Neural cell (in vitro differentiated cells): Measurements from ENCODE around the gene MED27. TPM values are rescaled to one million over a fixed set of nuclear protein-coding genes. Genes with fewer than 3 reads are reported as not detected.

Experiments used
- H2AFZ ChIP-seq: fragments of 200-600, 300-800 bp; sonication (generic), shearing (Covaris generic); 2 replicates; pipeline ENCODE4 v1.6.0; 2014; ENCODE audit warnings: low read depth, mild to moderate bottlenecking, antibody characterized with exemption, low read length, moderate library complexity
- H3F3A ChIP-seq: fragments of 200-600 bp; shearing (Covaris generic); 2 replicates; pipeline ENCODE4 v1.6.1; 2016; ENCODE audit warnings: mild to moderate bottlenecking, moderate library complexity, mixed read lengths, antibody characterized with exemption, low read length; ENCODE audit not compliant: insufficient read depth, poor library complexity, severe bottlenecking
- H3K27ac ChIP-seq: fragments of 200-600, 300-800 bp; sonication (generic), shearing (Covaris generic); 2 replicates; pipeline ENCODE4 v1.5.1; 2014; ENCODE audit warnings: mild to moderate bottlenecking, low read length, moderate library complexity
- H3K27me3 ChIP-seq: fragments of 300-800, 200-600 bp; sonication (generic), shearing (Covaris generic); 2 replicates; pipeline ENCODE4 v1.6.0; 2014; ENCODE audit warnings: mild to moderate bottlenecking, low read depth, low read length, moderate library complexity; ENCODE audit not compliant: insufficient read depth
- H3K36me3 ChIP-seq: fragments of 300-800, 200-600 bp; sonication (generic), shearing (Covaris generic); 2 replicates; pipeline ENCODE4 v1.5.1; 2014; ENCODE audit warnings: mild to moderate bottlenecking, antibody characterized with exemption, low read length, moderate library complexity; ENCODE audit not compliant: insufficient read depth
- H3K4me2 ChIP-seq: fragments of 300-800, 200-600 bp; sonication (generic), shearing (Covaris generic); 2 replicates; pipeline ENCODE4 v1.6.0; 2014; ENCODE audit warnings: mild to moderate bottlenecking, low read length
- H3K4me3 ChIP-seq: fragments of 300-800, 200-600 bp; sonication (generic), shearing (Covaris generic); 2 replicates; pipeline ENCODE4 v1.5.1; 2014; ENCODE audit warnings: mild to moderate bottlenecking, low read length, moderate library complexity
- H3K79me2 ChIP-seq: fragments of 200-600 bp; shearing (Covaris generic); replicated peaks from 2 replicates; pipeline ENCODE4 v1.6.0; 2014; ENCODE audit warnings: mild to moderate bottlenecking, low read length, moderate library complexity; ENCODE audit not compliant: insufficient read depth
- H3K9ac ChIP-seq: fragments of 300-800, 200-600 bp; sonication (generic), shearing (Covaris generic); 2 replicates; pipeline ENCODE4 v1.6.1; 2016; ENCODE audit warnings: mild to moderate bottlenecking, low read length, mixed read lengths
- H3K9me2 ChIP-seq: fragments of 200-600 bp; shearing (Covaris generic); 2 replicates; pipeline ENCODE4 v1.6.1; 2016; ENCODE audit warnings: mild to moderate bottlenecking, low read length, mixed read lengths; ENCODE audit not compliant: insufficient read depth
- H3K9me3 ChIP-seq: fragments of 200-600, 300-800 bp; sonication (generic), shearing (Covaris generic); 2 replicates; pipeline ENCODE4 v1.6.1; 2016; ENCODE audit warnings: mild to moderate bottlenecking, mixed run types, low read length, moderate library complexity, mixed read lengths
- H4K20me1 ChIP-seq: fragments of 200-600 bp; shearing (Covaris generic); 2 replicates; pipeline ENCODE4 v1.6.1; 2016; ENCODE audit warnings: mild to moderate bottlenecking, mixed run types; ENCODE audit not compliant: insufficient read depth
- EP300 ChIP-seq: fragments of 450-650 bp; conservative IDR thresholded peaks from 2 replicates; pipeline ENCODE4 v1.6.1; 2014; ENCODE audit warnings: antibody characterized with exemption, mild to moderate bottlenecking, moderate library complexity; ENCODE audit not compliant: poor library complexity, severe bottlenecking
- EZH2 ChIP-seq: fragments of 200-600, 300-800 bp; shearing (Covaris generic), sonication (generic); IDR thresholded peaks from 2 replicates; pipeline ENCODE4 v1.6.1; 2014; ENCODE audit warnings: antibody characterized with exemption, low read length, borderline replicate concordance, mild to moderate bottlenecking; ENCODE audit not compliant: insufficient read depth, poor library complexity, severe bottlenecking
- MXI1 ChIP-seq: fragments of 450-650 bp; conservative IDR thresholded peaks from 2 replicates; pipeline ENCODE4 v1.6.1; 2014; ENCODE audit warnings: antibody characterized with exemption, mild to moderate bottlenecking; ENCODE audit not compliant: poor library complexity, severe bottlenecking
- POLR2AphosphoS5 ChIP-seq: IDR thresholded peaks from 2 replicates; pipeline ENCODE4 v1.6.1; 2012
- RAD21 ChIP-seq: fragments of 450-650 bp; conservative IDR thresholded peaks from 2 replicates; pipeline ENCODE4 v1.6.1; 2014; ENCODE audit warnings: antibody characterized with exemption, mild to moderate bottlenecking, moderate library complexity
- SMC3 ChIP-seq: fragments of 450-650 bp; conservative IDR thresholded peaks from 2 replicates; pipeline ENCODE4 v1.6.1; 2014; ENCODE audit warnings: antibody characterized with exemption, mild to moderate bottlenecking, moderate library complexity; ENCODE audit not compliant: poor library complexity
- TAF1 ChIP-seq: IDR thresholded peaks from 2 replicates; pipeline ENCODE4 v1.6.1; 2012; ENCODE audit warnings: low read depth
- polyA plus RNA-seq: library from polyadenylated mRNA; depleted of rRNA; stranded (reverse); fragments of >200 nt; gene quantifications from 2 replicates; pipeline ENCODE4 v1.2.3, GENCODE V29; 2014
- TF ChIP-seq, protein P1 (sequence below): fragments of 450-650 bp; IDR thresholded peaks from 2 replicates; pipeline ENCODE4 v1.5.1; 2014; ENCODE audit warnings: antibody characterized with exemption, mild to moderate bottlenecking, moderate library complexity; ENCODE audit not compliant: poor library complexity, severe bottlenecking
- TF ChIP-seq, protein P2 (sequence below): IDR thresholded peaks from 2 replicates; pipeline ENCODE4 v1.6.1; 2012; ENCODE audit warnings: borderline replicate concordance

MED27 gene
- polyA plus RNA-seq, 1 donor from 2014 or later: 7.5 TPM

DNA sequence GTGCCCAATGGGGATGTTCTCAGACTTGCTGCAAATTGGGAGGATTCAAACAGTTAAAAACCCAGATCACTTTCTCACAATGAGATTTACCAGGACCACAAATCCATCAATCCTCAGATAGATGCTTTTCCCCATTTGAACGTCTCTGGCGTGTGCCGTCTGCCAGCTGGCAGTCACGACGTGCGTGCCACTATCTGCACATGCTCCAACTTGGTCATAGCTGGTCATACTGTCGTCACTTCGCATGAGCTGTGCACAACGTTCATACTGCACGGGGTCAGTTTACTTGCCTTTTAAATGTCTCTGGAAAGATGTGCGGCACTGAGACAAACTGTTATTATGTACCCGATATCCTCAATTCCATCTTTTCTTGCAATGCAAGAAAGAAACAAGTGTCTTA is 221.5 kb downstream of the MED27 start:
- TF ChIP-seq, protein P1, sequence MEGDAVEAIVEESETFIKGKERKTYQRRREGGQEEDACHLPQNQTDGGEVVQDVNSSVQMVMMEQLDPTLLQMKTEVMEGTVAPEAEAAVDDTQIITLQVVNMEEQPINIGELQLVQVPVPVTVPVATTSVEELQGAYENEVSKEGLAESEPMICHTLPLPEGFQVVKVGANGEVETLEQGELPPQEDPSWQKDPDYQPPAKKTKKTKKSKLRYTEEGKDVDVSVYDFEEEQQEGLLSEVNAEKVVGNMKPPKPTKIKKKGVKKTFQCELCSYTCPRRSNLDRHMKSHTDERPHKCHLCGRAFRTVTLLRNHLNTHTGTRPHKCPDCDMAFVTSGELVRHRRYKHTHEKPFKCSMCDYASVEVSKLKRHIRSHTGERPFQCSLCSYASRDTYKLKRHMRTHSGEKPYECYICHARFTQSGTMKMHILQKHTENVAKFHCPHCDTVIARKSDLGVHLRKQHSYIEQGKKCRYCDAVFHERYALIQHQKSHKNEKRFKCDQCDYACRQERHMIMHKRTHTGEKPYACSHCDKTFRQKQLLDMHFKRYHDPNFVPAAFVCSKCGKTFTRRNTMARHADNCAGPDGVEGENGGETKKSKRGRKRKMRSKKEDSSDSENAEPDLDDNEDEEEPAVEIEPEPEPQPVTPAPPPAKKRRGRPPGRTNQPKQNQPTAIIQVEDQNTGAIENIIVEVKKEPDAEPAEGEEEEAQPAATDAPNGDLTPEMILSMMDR: no peak
- TF ChIP-seq EZH2 (no peak), TAF1 (no peak), SMC3 (no peak), RAD21 (no peak), POLR2AphosphoS5 (no peak)
- Histone ChIP-seq H3K4me3 (no peak overlapping the region), H3K27ac (no peak overlapping the region), H3K9me2 (no peaks in the 10 kb centered on the region), H4K20me1 (no peaks in the 10 kb centered on the region), H3K79me2 (no peaks in the 10 kb centered on the region), H3K27me3 (no peaks in the 10 kb centered on the region), H3K36me3 (no peaks in the 10 kb centered on the region), H3F3A (no peaks in the 10 kb centered on the region), H2AFZ (no peak overlapping the region), H3K9me3 (no peaks in the 10 kb centered on the region), H3K9ac (no peak overlapping the region), H3K4me2 (no peak overlapping the region)

DNA sequence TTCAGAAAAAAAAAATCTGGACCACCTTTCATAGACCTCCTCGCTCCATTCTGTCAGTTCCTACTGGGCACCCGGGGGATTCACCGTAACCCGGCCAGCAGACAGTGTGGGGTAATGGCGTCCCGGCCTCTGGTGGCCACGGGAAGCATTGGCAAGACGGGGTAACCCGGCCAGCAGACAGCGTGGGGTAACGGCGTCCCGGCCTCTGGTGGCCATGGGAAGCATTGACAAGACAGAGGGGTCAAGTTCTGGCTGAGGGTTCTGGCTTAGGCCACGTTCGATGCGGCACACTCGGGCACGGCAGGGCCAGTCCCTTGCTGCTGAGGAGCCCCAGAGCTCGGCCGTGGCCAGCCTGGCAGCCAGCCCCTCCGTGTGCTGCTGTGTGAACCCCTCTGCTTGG is 223.6 kb downstream of the MED27 start:
- no peaks in the 10 kb centered on the region for H3F3A ChIP-seq
- no peak overlapping the region for H3K9ac ChIP-seq
- H3K27me3 ChIP-seq: no peaks in the 10 kb centered on the region
- no peak overlapping the region for H3K27ac ChIP-seq
- TF ChIP-seq SMC3 (no peak), EZH2 (no peak), POLR2AphosphoS5 (no peak), MXI1 (no peak), EP300 (no peak), RAD21 (no peak), TAF1 (no peak)
- TF ChIP-seq, protein P2, sequence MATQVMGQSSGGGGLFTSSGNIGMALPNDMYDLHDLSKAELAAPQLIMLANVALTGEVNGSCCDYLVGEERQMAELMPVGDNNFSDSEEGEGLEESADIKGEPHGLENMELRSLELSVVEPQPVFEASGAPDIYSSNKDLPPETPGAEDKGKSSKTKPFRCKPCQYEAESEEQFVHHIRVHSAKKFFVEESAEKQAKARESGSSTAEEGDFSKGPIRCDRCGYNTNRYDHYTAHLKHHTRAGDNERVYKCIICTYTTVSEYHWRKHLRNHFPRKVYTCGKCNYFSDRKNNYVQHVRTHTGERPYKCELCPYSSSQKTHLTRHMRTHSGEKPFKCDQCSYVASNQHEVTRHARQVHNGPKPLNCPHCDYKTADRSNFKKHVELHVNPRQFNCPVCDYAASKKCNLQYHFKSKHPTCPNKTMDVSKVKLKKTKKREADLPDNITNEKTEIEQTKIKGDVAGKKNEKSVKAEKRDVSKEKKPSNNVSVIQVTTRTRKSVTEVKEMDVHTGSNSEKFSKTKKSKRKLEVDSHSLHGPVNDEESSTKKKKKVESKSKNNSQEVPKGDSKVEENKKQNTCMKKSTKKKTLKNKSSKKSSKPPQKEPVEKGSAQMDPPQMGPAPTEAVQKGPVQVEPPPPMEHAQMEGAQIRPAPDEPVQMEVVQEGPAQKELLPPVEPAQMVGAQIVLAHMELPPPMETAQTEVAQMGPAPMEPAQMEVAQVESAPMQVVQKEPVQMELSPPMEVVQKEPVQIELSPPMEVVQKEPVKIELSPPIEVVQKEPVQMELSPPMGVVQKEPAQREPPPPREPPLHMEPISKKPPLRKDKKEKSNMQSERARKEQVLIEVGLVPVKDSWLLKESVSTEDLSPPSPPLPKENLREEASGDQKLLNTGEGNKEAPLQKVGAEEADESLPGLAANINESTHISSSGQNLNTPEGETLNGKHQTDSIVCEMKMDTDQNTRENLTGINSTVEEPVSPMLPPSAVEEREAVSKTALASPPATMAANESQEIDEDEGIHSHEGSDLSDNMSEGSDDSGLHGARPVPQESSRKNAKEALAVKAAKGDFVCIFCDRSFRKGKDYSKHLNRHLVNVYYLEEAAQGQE: no peak
- TF ChIP-seq, protein P1: no peak
- H4K20me1 ChIP-seq: no peaks in the 10 kb centered on the region
- no peaks in the 10 kb centered on the region for H3K79me2 ChIP-seq
- no peak overlapping the region for H3K4me3 ChIP-seq
- no peaks in the 10 kb centered on the region for H3K9me3 ChIP-seq
- no peaks in the 10 kb centered on the region for H3K36me3 ChIP-seq
- no peak overlapping the region for H2AFZ ChIP-seq
- no peaks in the 10 kb centered on the region for H3K9me2 ChIP-seq
- H3K4me2 ChIP-seq: no peak overlapping the region
